HFFc6 (cell line): ENCODE results near the gene ASAP2. TPM values are rescaled to one million over a fixed set of nuclear protein-coding genes. Genes with fewer than 3 reads are reported as not detected.
A peak's percentile ranks its signal among the peaks of the same experiment; 100 is the strongest.

Experiments used
- DNase-seq: peaks from one replicate; pipeline ENCODE4 v3.0.0-alpha.2; 2018
- H3K27ac Mint-ChIP-seq: 2 replicates; pipeline ENCODE4 v1.8.0; 2020; ENCODE audit warnings: mild to moderate bottlenecking, mixed read lengths
- H3K27me3 Mint-ChIP-seq: 2 replicates; pipeline ENCODE4 v1.8.0; 2021; ENCODE audit warnings: mild to moderate bottlenecking, moderate library complexity, mixed read lengths; ENCODE audit not compliant: insufficient read depth
- H3K36me3 Mint-ChIP-seq: 2 replicates; pipeline ENCODE4 v1.8.0; 2021; ENCODE audit warnings: low read depth, mixed read lengths
- H3K4me1 Mint-ChIP-seq: 2 replicates; pipeline ENCODE4 v1.8.0; 2020; ENCODE audit warnings: low read depth, mixed read lengths
- H3K4me3 Mint-ChIP-seq: 2 replicates; pipeline ENCODE4 v1.8.0; 2020; ENCODE audit warnings: mild to moderate bottlenecking, moderate library complexity, mixed read lengths
- H3K9me3 Mint-ChIP-seq: 2 replicates; pipeline ENCODE4 v1.8.0; 2020; ENCODE audit warnings: mild to moderate bottlenecking, mixed read lengths
- CTCF ChIP-seq: fragments of 200-600 bp; sonication (generic); IDR thresholded peaks from 2 replicates; pipeline ENCODE4 v1.5.0; 2021; ENCODE audit warnings: antibody characterized with exemption, mild to moderate bottlenecking
- total RNA-seq, 6 experiments: library from RNA; stranded (reverse); fragmentation: NEBNext Ultra II Directional; extraction: Animal tissue kit (Norgen Biotek cat#: 25700); gene quantifications; 2 replicates in 1 of 6; 3 replicates in 5 of 6; pipeline ENCODE4 v1.2.3, GENCODE V29; 2021

ASAP2 gene
- total RNA-seq, 6 experiments from 2014 or later: 31.2 to 37.4 (median 34.3) TPM

DNA sequence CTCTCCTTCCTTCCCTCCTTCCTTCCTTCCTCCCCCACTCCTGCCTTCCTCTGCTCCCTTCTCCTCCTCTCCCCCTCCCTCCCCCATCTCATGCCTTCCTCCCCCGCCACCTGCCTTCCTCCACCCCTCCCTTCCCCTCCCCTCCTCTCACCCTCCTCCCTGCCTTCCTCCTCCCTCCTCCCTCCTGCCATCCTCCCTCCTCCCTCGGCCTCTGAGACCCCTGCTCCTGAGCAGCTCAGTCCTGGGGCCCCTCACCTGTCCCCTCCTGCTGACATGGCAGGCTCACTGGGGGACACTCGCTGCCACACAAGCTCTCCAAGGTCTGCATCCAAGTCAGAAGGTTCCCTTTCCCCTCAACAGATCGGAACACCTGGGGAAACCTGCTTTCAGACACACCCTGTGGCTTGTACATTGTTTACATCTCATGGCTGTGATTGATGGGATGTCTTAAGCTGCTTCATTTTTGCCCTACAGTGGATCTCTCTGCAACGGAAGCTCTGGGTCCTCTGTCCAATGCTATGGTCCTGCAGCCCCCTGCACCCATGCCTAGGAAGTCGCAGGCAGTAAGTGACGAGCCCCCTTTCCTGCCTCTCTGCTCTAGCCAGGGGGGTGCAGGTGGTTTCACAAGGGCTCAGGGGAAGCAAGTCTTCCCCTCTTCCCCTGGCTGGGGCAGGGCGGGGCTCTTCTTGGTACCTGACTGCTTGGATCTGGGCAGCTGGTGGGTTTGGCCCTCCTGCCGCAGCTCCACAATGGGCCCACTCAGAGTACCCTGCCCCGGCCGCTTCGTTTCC, 193.9 kb downstream of the ASAP2 start:
- Mint-ChIP-seq H3K27me3 (peaks cover 1% of the 10 kb centered on the region; the same call in 1 of the 2 replicates), H3K4me3 (no peak overlapping the region), H3K36me3 (peaks cover 17% of the 10 kb centered on the region; the same call in 1 of the 2 replicates), H3K4me1 (peaks cover 27% of the 10 kb centered on the region), H3K27ac (no peak overlapping the region), H3K9me3 (no peaks in the 10 kb centered on the region)
- TF ChIP-seq CTCF: no peak
- no peak for DNase-seq

DNA sequence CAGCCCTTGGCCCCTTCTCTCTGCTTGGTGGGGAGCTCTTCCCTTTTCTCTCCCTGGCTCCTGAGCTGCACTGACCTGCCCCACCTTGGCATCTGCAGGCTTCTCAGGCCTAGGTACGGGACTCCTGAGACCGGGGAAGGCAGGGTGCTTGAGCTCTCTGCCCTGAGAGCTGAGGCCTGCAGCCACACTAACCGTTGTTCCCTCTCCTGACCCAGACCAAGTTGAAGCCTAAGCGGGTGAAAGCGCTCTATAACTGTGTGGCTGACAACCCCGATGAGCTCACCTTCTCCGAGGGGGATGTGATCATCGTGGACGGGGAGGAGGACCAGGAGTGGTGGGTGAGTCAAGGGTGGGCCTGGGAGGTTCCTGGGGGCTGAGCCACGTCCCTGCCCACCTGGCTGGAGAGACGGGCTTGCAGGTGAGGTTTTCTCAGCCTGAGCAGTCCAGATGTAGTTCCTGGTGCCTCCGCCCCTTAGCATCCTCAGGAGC, 194.5 kb downstream of the ASAP2 start:
- no peak overlapping the region for H3K27ac Mint-ChIP-seq
- TF ChIP-seq CTCF: no peak

GRCh38 chr2:9401646-9402371, 195.2 kb downstream of the ASAP2 start:
- TF ChIP-seq CTCF: no peak
- peaks cover 36% of the 10 kb centered on the region for H3K4me1 Mint-ChIP-seq
- H3K9me3 Mint-ChIP-seq: no peaks in the 10 kb centered on the region
- no peak for DNase-seq
- H3K4me3 Mint-ChIP-seq: no peak overlapping the region
- peaks cover 21% of the 10 kb centered on the region for H3K36me3 Mint-ChIP-seq
- H3K27me3 Mint-ChIP-seq: peaks cover 2% of the 10 kb centered on the region; the same call in 1 of the 2 replicates
- H3K27ac Mint-ChIP-seq: no peak overlapping the region

More for the DNA sequence above, 194.5 kb downstream of the ASAP2 start:
- H3K4me1 Mint-ChIP-seq: peaks cover 32% of the 10 kb centered on the region
- H3K4me3 Mint-ChIP-seq: no peak overlapping the region
- DNase-seq: no peak
- peaks cover 1% of the 10 kb centered on the region; the same call in 1 of the 2 replicates for H3K27me3 Mint-ChIP-seq
- no peaks in the 10 kb centered on the region for H3K9me3 Mint-ChIP-seq
- H3K36me3 Mint-ChIP-seq: peaks cover 17% of the 10 kb centered on the region; the same call in 1 of the 2 replicates

GRCh38 chr2:9403924-9404323, 197.3 kb downstream of the ASAP2 start:
- Mint-ChIP-seq H3K9me3 (no peaks in the 10 kb centered on the region), H3K4me3 (no peak overlapping the region), H3K27ac (peak overlapping the region; percentile 24; the same call in 1 of the 2 replicates), H3K27me3 (peaks cover 3% of the 10 kb centered on the region; the same call in 1 of the 2 replicates), H3K4me1 (peaks cover 51% of the 10 kb centered on the region), H3K36me3 (peaks cover 32% of the 10 kb centered on the region)
- peak; percentile 46 for DNase-seq
- no peak for TF ChIP-seq CTCF

GRCh38 chr2:9404451-9404850, 197.8 kb downstream of the ASAP2 start:
- peaks cover 32% of the 10 kb centered on the region for H3K36me3 Mint-ChIP-seq
- TF ChIP-seq CTCF: no peak
- no peaks in the 10 kb centered on the region for H3K9me3 Mint-ChIP-seq
- H3K27me3 Mint-ChIP-seq: peaks cover 3% of the 10 kb centered on the region; the same call in 1 of the 2 replicates
- no peak overlapping the region for H3K4me3 Mint-ChIP-seq
- DNase-seq: no peak
- peaks cover 53% of the 10 kb centered on the region for H3K4me1 Mint-ChIP-seq
- H3K27ac Mint-ChIP-seq: no peak overlapping the region
